OCI-LY7 (cell line): ENCODE data around the gene ESRRG. TPM values are rescaled to one million over a fixed set of nuclear protein-coding genes. Genes with fewer than 3 reads are reported as not detected.

Experiments
- BruUV-seq: library from RNA; stranded (reverse); fragments of 400-500 nt; replicated peaks from 2 replicates; lab custom pipeline; 2021; lab: Mats Ljungman, UMichigan
- CTCF ChIA-PET: fragments of 300-600 bp; sonication (Branson Sonifier 250); formaldehyde crosslinking; loops from one replicate; lab custom pipeline; 2022; ENCODE audit warnings: antibody characterized with exemption; ENCODE audit not compliant: unreplicated experiment; lab: Charles Lee
- POLR2A ChIA-PET: fragments of 300-600 bp; sonication (Branson Sonifier 250); formaldehyde crosslinking; loops from one replicate; lab custom pipeline; 2022; ENCODE audit warnings: antibody characterized with exemption; lab: Charles Lee
- DNase-seq: peaks from one replicate; pipeline ENCODE4 v3.0.0-alpha.2; 2015; ENCODE audit warnings: low spot score
- H2AFZ ChIP-seq: fragments of 200-600 bp; sonication (generic), shearing (Covaris generic); 2 replicates; pipeline ENCODE4 v1.6.1; 2014; ENCODE audit warnings: mild to moderate bottlenecking, antibody characterized with exemption, low read length, moderate library complexity
- H3K27ac ChIP-seq: fragments of 200-600 bp; sonication (generic); 2 replicates; pipeline ENCODE4 v1.5.1; 2014; ENCODE audit warnings: mixed run types, low read depth, mild to moderate bottlenecking, moderate library complexity, low read length, inconsistent platforms; ENCODE audit not compliant: poor library complexity, severe bottlenecking
- H3K36me3 ChIP-seq: fragments of 200-600 bp; sonication (generic); 2 replicates; pipeline ENCODE4 v1.6.1; 2014; ENCODE audit warnings: mild to moderate bottlenecking, antibody characterized with exemption, low read length, moderate library complexity, mixed read lengths; ENCODE audit not compliant: insufficient read depth
- H3K4me1 ChIP-seq: fragments of 200-600 bp; sonication (generic); 2 replicates; pipeline ENCODE4 v1.5.1; 2014; ENCODE audit warnings: mild to moderate bottlenecking, low read length; ENCODE audit not compliant: insufficient read depth, poor library complexity, severe bottlenecking
- H3K4me2 ChIP-seq: fragments of 200-600 bp; sonication (generic); 2 replicates; pipeline ENCODE4 v1.6.1; 2014; ENCODE audit warnings: mild to moderate bottlenecking, low read length
- H3K4me3 ChIP-seq: fragments of 200-600 bp; sonication (generic); 2 replicates; pipeline ENCODE4 v1.5.1; 2014; ENCODE audit warnings: mild to moderate bottlenecking, low read depth, low read length; ENCODE audit not compliant: poor library complexity, severe bottlenecking
- H3K79me2 ChIP-seq: fragments of 200-600 bp; sonication (generic); 2 replicates; pipeline ENCODE4 v1.6.1; 2016; ENCODE audit warnings: low read depth, mild to moderate bottlenecking, low read length, moderate library complexity, mixed read lengths; ENCODE audit not compliant: insufficient read depth
- H3K9me2 ChIP-seq: fragments of 200-600 bp; sonication (generic); 2 replicates; pipeline ENCODE4 v1.6.1; 2016; ENCODE audit warnings: mild to moderate bottlenecking, low read length, mixed read lengths; ENCODE audit not compliant: insufficient read depth
- H3K9me3 ChIP-seq: fragments of 200-600 bp; sonication (generic); 2 replicates; pipeline ENCODE4 v1.6.1; 2014; ENCODE audit warnings: mild to moderate bottlenecking, mixed run types, low read length, mixed read lengths
- H4K20me1 ChIP-seq: fragments of 200-600 bp; sonication (generic); 2 replicates; pipeline ENCODE4 v1.6.1; 2014; ENCODE audit warnings: mild to moderate bottlenecking, antibody characterized with exemption, low read length, moderate library complexity, mixed read lengths; ENCODE audit not compliant: insufficient read depth
- CTCF ChIP-seq: fragments of 200-600 bp; sonication (generic); conservative IDR thresholded peaks from 2 replicates; pipeline ENCODE4 v1.5.1; 2014; ENCODE audit warnings: mild to moderate bottlenecking, antibody characterized with exemption, low read length, moderate library complexity, mixed read lengths
- EZH2phosphoT487 ChIP-seq: fragments of 200-600 bp; sonication (generic); IDR thresholded peaks from 2 replicates; pipeline ENCODE4 v1.6.1; 2018; ENCODE audit warnings: low read depth, borderline replicate concordance, mild to moderate bottlenecking, mixed run types, antibody characterized with exemption, low read length, moderate library complexity, mixed read lengths
- intact Hi-C: fragments of 100-400 bp; cut with micrococcal nuclease; formaldehyde crosslinking; loops from one replicate; pipeline ENCODE4 v1.10.0; 2022; ENCODE audit not compliant: unreplicated experiment
- total RNA-seq, 2 experiments: library from RNA; depleted of rRNA in 1 of 2; stranded (reverse); fragments of >200 nt in 1 of 2; shearing (Covaris generic) in 1 of 2; gene quantifications; 2 replicates each; pipeline ENCODE4 v1.2.3, GENCODE V29; 2014 to 2022

The ESRRG gene
- total RNA-seq, 2 experiments from 2014 or later: not detected

- no peaks in the 10 kb centered on the region for H3K9me3 ChIP-seq
- H3K4me1 ChIP-seq: peaks cover 7% of the 10 kb centered on the region
- no peak overlapping the region for H3K4me3 ChIP-seq
- no peak overlapping the region for H2AFZ ChIP-seq
- intact Hi-C loops: no loop called here
- no peaks in the 10 kb centered on the region for H3K36me3 ChIP-seq
- no peaks in the 10 kb centered on the region for H3K79me2 ChIP-seq
- H4K20me1 ChIP-seq: no peaks in the 10 kb centered on the region
- no peaks in the 10 kb centered on the region for H3K9me2 ChIP-seq
- ChIA-PET CTCF (no interaction called here), POLR2A (no interaction called here)
- BruUV-seq: no TSS peak
- no peak for TF ChIP-seq CTCF
- no peak for TF ChIP-seq EZH2phosphoT487
- no peak overlapping the region for H3K27ac ChIP-seq
- peak; percentile 27 for DNase-seq
- no peak overlapping the region; the same call in 1 of the 2 replicates for H3K4me2 ChIP-seq
Measured at GRCh38 chr1:216702170-216702569, 21.1 kb downstream of the ESRRG start.

- Histone ChIP-seq H3K9me2 (no peaks in the 10 kb centered on the region), H4K20me1 (no peaks in the 10 kb centered on the region), H3K9me3 (no peaks in the 10 kb centered on the region), H3K4me3 (no peak overlapping the region), H3K79me2 (no peaks in the 10 kb centered on the region), H3K4me1 (peaks cover 7% of the 10 kb centered on the region), H3K4me2 (no peak overlapping the region), H3K27ac (no peak overlapping the region), H3K36me3 (no peaks in the 10 kb centered on the region), H2AFZ (no peak overlapping the region)
- POLR2A ChIA-PET: no interaction called here
- no peak for TF ChIP-seq CTCF
- TF ChIP-seq EZH2phosphoT487: no peak
- CTCF ChIA-PET: no interaction called here
- intact Hi-C loops: no loop called here
- no peak for DNase-seq
- BruUV-seq: no TSS peak
Measured at GRCh38 chr1:216700779-216701178, 22.4 kb downstream of the ESRRG start.

- no peaks in the 10 kb centered on the region for H4K20me1 ChIP-seq
- TF ChIP-seq EZH2phosphoT487: no peak
- TF ChIP-seq CTCF: no peak
- no peaks in the 10 kb centered on the region for H3K4me1 ChIP-seq
- H3K4me3 ChIP-seq: no peak overlapping the region
- no peaks in the 10 kb centered on the region for H3K79me2 ChIP-seq
- no peaks in the 10 kb centered on the region for H3K36me3 ChIP-seq
- H3K27ac ChIP-seq: no peak overlapping the region
- H3K9me3 ChIP-seq: no peaks in the 10 kb centered on the region
- CTCF ChIA-PET: no interaction called here
- H2AFZ ChIP-seq: no peak overlapping the region
- intact Hi-C loops: no loop called here
- POLR2A ChIA-PET: no interaction called here
- H3K4me2 ChIP-seq: no peak overlapping the region
- no TSS peak for BruUV-seq
- no peak for DNase-seq
- no peaks in the 10 kb centered on the region for H3K9me2 ChIP-seq
Measured at GRCh38 chr1:216691710-216692109, 31.5 kb downstream of the ESRRG start.
